ENCODE data around the gene SIGLEC12. TPM values are rescaled to one million over a fixed set of nuclear protein-coding genes. Genes with fewer than 3 reads are reported as not detected.

Gene SIGLEC12
- total and polyA plus RNA-seq, 2 donors (not counting 1 experiment from before 2014, with no cell fraction given): not detected

GRCh38 chr19:51542699-51543098 lies 41.1 kb upstream of the SIGLEC12 start:
- no peak for DNase-seq (ENCODE audit: low read depth in 2 of 2)
- no peaks in the 10 kb centered on the region for H3K36me3 ChIP-seq (ENCODE audit: control insufficient read depth, insufficient read depth, low read length)
- H2AFZ ChIP-seq (ENCODE audit: low read length): no peak overlapping the region
- no peak overlapping the region for H3K9ac ChIP-seq (ENCODE audit: insufficient read depth, low read length)
- no peaks in the 10 kb centered on the region for H4K20me1 ChIP-seq (ENCODE audit: control insufficient read depth, extremely low read depth, insufficient read depth, low read length)
- H3K4me3 ChIP-seq (replicated peaks in 1 of 4; ENCODE audit: control extremely low read depth in 1 of 4, insufficient read depth in 1 of 4, low read depth in 3 of 4, low read length in 4 of 4): no peak overlapping the region
- no peaks in the 10 kb centered on the region for H3K27me3 ChIP-seq (ENCODE audit: control insufficient read depth, insufficient read depth, low read length)
- H3K9me3 ChIP-seq (ENCODE audit: control insufficient read depth, insufficient read depth, low read depth, low read length): no peaks in the 10 kb centered on the region
- no peak overlapping the region for H3K4me2 ChIP-seq (ENCODE audit: extremely low read depth, insufficient read depth, low read length)
- no peak overlapping the region for H3K27ac ChIP-seq (ENCODE audit: insufficient read depth, low read length)
- no peaks in the 10 kb centered on the region for H3K4me1 ChIP-seq (ENCODE audit: control insufficient read depth, extremely low read depth, insufficient read depth, low read length)
- TF ChIP-seq CTCF (conservative IDR thresholded peaks at IDR 0.05 in 1 of 2, IDR thresholded peaks at IDR 0.05 in 1 of 2; ENCODE audit: low read depth in 1 of 2, low read length in 2 of 2) (no peak), EZH2 (IDR thresholded peaks at IDR 0.05; ENCODE audit: low read length, missing control alignments) (no peak)
- H3K79me2 ChIP-seq (ENCODE audit: control insufficient read depth, insufficient read depth, low read length): no peaks in the 10 kb centered on the region

GRCh38 chr19:51541458-51542357 lies 40.1 kb upstream of the SIGLEC12 start:
- no peaks in the 10 kb centered on the region for H3K79me2 ChIP-seq (ENCODE audit: control insufficient read depth, insufficient read depth, low read length)
- no peak overlapping the region for H3K27ac ChIP-seq (ENCODE audit: insufficient read depth, low read length)
- DNase-seq (ENCODE audit: low read depth in 2 of 2): no peak
- no peak overlapping the region for H3K4me2 ChIP-seq (ENCODE audit: extremely low read depth, insufficient read depth, low read length)
- no peaks in the 10 kb centered on the region for H4K20me1 ChIP-seq (ENCODE audit: control insufficient read depth, extremely low read depth, insufficient read depth, low read length)
- H3K4me1 ChIP-seq (ENCODE audit: control insufficient read depth, extremely low read depth, insufficient read depth, low read length): no peaks in the 10 kb centered on the region
- no peak overlapping the region for H2AFZ ChIP-seq (ENCODE audit: low read length)
- no peaks in the 10 kb centered on the region for H3K36me3 ChIP-seq (ENCODE audit: control insufficient read depth, insufficient read depth, low read length)
- H3K27me3 ChIP-seq (ENCODE audit: control insufficient read depth, insufficient read depth, low read length): no peaks in the 10 kb centered on the region
- no peaks in the 10 kb centered on the region for H3K9me3 ChIP-seq (ENCODE audit: control insufficient read depth, insufficient read depth, low read depth, low read length)
- no peak overlapping the region for H3K4me3 ChIP-seq (replicated peaks in 1 of 4; ENCODE audit: control extremely low read depth in 1 of 4, insufficient read depth in 1 of 4, low read depth in 3 of 4, low read length in 4 of 4)
- H3K9ac ChIP-seq (ENCODE audit: insufficient read depth, low read length): no peak overlapping the region
- TF ChIP-seq EZH2 (IDR thresholded peaks at IDR 0.05; ENCODE audit: low read length, missing control alignments) (no peak), CTCF (conservative IDR thresholded peaks at IDR 0.05 in 1 of 2, IDR thresholded peaks at IDR 0.05 in 1 of 2; ENCODE audit: low read depth in 1 of 2, low read length in 2 of 2) (no peak)

- Histone ChIP-seq H3K9me3 (ENCODE audit: control insufficient read depth, insufficient read depth, low read depth, low read length) (no peaks in the 10 kb centered on the region), H3K4me1 (ENCODE audit: control insufficient read depth, extremely low read depth, insufficient read depth, low read length) (no peaks in the 10 kb centered on the region), H2AFZ (ENCODE audit: low read length) (no peak overlapping the region), H3K27ac (ENCODE audit: insufficient read depth, low read length) (no peak overlapping the region), H3K36me3 (ENCODE audit: control insufficient read depth, insufficient read depth, low read length) (no peaks in the 10 kb centered on the region), H3K4me3 (replicated peaks in 1 of 4; ENCODE audit: control extremely low read depth in 1 of 4, insufficient read depth in 1 of 4, low read depth in 3 of 4, low read length in 4 of 4) (no peak overlapping the region), H3K27me3 (ENCODE audit: control insufficient read depth, insufficient read depth, low read length) (no peaks in the 10 kb centered on the region), H4K20me1 (ENCODE audit: control insufficient read depth, extremely low read depth, insufficient read depth, low read length) (no peaks in the 10 kb centered on the region), H3K9ac (ENCODE audit: insufficient read depth, low read length) (no peak overlapping the region), H3K79me2 (ENCODE audit: control insufficient read depth, insufficient read depth, low read length) (no peaks in the 10 kb centered on the region), H3K4me2 (ENCODE audit: extremely low read depth, insufficient read depth, low read length) (no peak overlapping the region)
- no peak for DNase-seq (ENCODE audit: low read depth in 2 of 2)
- TF ChIP-seq CTCF (conservative IDR thresholded peaks at IDR 0.05 in 1 of 2, IDR thresholded peaks at IDR 0.05 in 1 of 2; ENCODE audit: low read depth in 1 of 2, low read length in 2 of 2) (no peak), EZH2 (IDR thresholded peaks at IDR 0.05; ENCODE audit: low read length, missing control alignments) (no peak)
Measured at GRCh38 chr19:51539821-51540366, 38.3 kb upstream of the SIGLEC12 start.

All from fibroblast of lung (primary cell).